ENCODE data around the gene LCOR. TPM values are rescaled to one million over a fixed set of nuclear protein-coding genes. Genes with fewer than 3 reads are reported as not detected.

The LCOR gene
- total RNA-seq, 4 donors from 2014 or later, result 19.8 to 25.1 (median 21.7) TPM

DNA sequence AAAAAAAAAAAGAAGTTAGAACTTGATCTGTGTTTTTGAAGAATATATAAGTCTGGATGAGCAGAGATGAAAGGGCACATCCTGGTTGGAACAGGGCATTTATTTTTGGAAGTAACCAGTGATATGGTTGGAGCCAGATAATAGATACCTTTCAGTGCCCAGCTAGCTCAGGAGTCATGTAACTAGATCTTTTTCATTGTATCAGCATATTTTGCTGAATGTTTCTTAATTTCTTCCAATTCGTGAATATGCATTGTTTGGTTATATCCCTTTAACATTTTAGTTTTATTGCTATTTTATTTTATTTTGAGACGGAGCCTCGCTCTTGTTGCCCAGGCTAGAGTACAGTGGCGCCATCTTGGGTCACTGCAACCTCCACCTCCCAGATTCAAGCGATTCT, 81.8 kb downstream of the LCOR start:
- peaks cover 0 to 29% (median 0%) of the 10 kb centered on the region in 4 donors for H3K4me1 ChIP-seq
- no peak overlapping the region for H3K27ac ChIP-seq
- DNase-seq (ENCODE audit: low spot score in 2 of 2), result no peak
- 96% methylated on average over 5 of the region's 5 CpGs for WGBS, 2 donors
- H3K36me3 ChIP-seq, result peaks cover 0 to 21% (median 0%) of the 10 kb centered on the region in 3 donors
- TF ChIP-seq, protein P1, sequence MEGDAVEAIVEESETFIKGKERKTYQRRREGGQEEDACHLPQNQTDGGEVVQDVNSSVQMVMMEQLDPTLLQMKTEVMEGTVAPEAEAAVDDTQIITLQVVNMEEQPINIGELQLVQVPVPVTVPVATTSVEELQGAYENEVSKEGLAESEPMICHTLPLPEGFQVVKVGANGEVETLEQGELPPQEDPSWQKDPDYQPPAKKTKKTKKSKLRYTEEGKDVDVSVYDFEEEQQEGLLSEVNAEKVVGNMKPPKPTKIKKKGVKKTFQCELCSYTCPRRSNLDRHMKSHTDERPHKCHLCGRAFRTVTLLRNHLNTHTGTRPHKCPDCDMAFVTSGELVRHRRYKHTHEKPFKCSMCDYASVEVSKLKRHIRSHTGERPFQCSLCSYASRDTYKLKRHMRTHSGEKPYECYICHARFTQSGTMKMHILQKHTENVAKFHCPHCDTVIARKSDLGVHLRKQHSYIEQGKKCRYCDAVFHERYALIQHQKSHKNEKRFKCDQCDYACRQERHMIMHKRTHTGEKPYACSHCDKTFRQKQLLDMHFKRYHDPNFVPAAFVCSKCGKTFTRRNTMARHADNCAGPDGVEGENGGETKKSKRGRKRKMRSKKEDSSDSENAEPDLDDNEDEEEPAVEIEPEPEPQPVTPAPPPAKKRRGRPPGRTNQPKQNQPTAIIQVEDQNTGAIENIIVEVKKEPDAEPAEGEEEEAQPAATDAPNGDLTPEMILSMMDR (IDR thresholded peaks at IDR 0.05), result no peak
- no peak for TF ChIP-seq EP300 (IDR thresholded peaks at IDR 0.05)
- TF ChIP-seq POLR2A (IDR thresholded peaks at IDR 0.05), result no peak
- H3K27me3 ChIP-seq, result no peaks in the 10 kb centered on the region
- no peak overlapping the region for H3K4me3 ChIP-seq
- H3K9me3 ChIP-seq, result no peaks in the 10 kb centered on the region

DNA sequence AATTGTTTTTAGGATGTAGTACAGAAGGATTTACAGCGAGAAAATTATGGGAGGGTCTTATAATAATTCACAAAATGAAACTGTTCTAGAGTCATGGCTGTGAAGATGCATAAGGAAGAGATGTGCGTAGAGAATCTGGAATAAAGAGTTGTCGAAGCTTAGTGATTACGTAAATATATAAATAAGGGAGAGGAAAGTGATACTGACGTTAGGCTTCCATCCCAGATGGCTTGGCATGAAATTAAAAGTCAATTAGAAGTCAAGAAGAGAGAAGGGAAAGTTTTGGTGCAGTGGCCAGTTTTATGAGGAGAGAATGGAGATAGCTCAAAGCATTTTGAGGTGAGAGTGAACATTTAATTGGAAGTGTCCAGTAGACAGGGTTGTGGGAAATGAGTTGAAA, 85.5 kb downstream of the LCOR start:
- H3K27ac ChIP-seq, result no peak overlapping the region
- H3K27me3 ChIP-seq, result no peaks in the 10 kb centered on the region
- no peak for DNase-seq (ENCODE audit: low spot score in 2 of 2)
- H3K4me1 ChIP-seq, result peaks cover 0 to 5% (median 0%) of the 10 kb centered on the region in 4 donors
- H3K9me3 ChIP-seq, result no peaks in the 10 kb centered on the region
- peaks cover 0 to 28% (median 0%) of the 10 kb centered on the region in 3 donors for H3K36me3 ChIP-seq
- no peak overlapping the region for H3K4me3 ChIP-seq
- TF ChIP-seq, protein P1 (IDR thresholded peaks at IDR 0.05), result no peak
- TF ChIP-seq EP300 (IDR thresholded peaks at IDR 0.05) (no peak), POLR2A (IDR thresholded peaks at IDR 0.05) (no peak)
- WGBS, 2 donors, result 92 to 95% methylated on average over 5 of the region's 5 CpGs

DNA sequence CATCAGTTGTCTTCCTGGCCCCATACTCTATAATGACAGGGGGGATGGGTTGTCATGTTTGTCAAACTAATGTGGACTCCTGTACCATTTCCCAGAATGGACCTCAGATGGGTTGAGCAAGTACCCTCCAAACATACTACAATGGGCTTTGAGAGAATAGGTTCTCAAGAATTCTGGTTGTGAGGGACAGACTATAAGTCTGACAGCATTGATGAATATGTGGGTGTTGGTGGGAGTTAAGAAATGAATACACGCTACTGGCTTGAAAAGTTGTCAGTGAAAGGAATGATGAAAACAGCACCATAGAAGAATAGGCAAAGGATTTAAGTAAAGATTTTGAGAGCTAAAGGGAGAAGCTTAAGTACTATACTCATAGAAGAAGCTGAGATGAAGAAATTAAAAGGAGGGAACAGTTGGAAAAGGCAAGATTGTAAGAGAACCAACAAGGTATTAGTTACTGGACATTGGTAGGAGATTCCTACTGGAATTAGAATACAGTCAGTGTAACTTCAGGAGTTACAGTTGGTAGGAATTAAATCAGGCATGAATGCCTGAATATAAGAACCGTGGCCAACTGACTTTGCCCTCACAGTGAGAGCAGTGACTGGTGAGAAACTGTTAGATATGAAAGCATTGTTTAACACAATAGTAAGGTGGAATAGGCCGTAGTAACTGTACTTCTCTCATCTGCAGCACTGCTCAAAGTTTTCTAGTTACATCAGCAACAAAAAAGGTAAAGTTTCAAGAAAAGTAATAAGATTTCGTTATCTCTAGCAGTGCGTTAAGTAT, 86.3 kb downstream of the LCOR start:
- no peak overlapping the region for H3K4me3 ChIP-seq
- WGBS, 2 donors, result 70 to 74% methylated on average over 5 of the region's 5 CpGs
- H3K27ac ChIP-seq, result no peak overlapping the region
- peaks cover 0 to 28% (median 0%) of the 10 kb centered on the region in 3 donors for H3K36me3 ChIP-seq
- H3K4me1 ChIP-seq, result peaks cover 0 to 5% (median 0%) of the 10 kb centered on the region in 4 donors
- H3K9me3 ChIP-seq, result no peaks in the 10 kb centered on the region
- DNase-seq (ENCODE audit: low spot score in 2 of 2), result no peak
- no peak for TF ChIP-seq POLR2A (IDR thresholded peaks at IDR 0.05)
- no peak for TF ChIP-seq EP300 (IDR thresholded peaks at IDR 0.05)
- TF ChIP-seq, protein P1 (IDR thresholded peaks at IDR 0.05), result no peak
- no peaks in the 10 kb centered on the region for H3K27me3 ChIP-seq

DNA sequence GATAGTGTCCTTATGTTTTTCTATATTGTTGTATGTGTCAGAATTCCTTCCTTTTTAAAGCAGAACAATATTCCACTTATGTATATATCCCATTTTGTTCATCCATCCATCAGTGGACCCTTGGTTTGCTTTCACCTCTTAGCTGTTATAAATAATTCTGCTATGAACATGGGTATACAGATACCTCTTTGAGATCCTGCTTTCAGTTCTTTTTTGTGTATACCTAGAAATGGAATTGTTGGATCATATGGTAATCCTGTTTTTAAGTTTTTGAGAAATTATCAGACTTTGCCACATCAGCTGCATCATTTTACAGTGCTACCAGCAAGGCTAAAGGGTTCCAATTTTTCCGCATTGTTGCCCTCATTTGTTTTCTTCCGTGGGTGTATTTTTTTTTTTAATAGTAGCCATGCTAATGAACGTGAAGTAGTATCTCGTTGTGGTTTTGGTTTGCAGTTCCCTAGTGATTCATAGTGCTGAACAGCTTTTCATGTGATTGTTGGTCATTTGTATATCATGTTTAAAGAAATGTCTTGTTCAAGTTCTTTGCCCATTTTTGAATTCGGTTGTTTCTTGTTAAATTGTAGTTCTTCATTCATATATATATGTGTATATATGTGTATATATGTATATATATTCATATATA, 87.8 kb downstream of the LCOR start:
- Histone ChIP-seq H3K27ac (no peak overlapping the region), H3K4me3 (no peak overlapping the region), H3K4me1 (peaks cover 0 to 5% (median 0%) of the 10 kb centered on the region in 4 donors), H3K9me3 (no peaks in the 10 kb centered on the region), H3K27me3 (no peaks in the 10 kb centered on the region), H3K36me3 (peaks cover 0 to 20% (median 0%) of the 10 kb centered on the region in 3 donors)
- TF ChIP-seq POLR2A (IDR thresholded peaks at IDR 0.05) (no peak), EP300 (IDR thresholded peaks at IDR 0.05) (no peak)
- TF ChIP-seq, protein P1 (IDR thresholded peaks at IDR 0.05), result no peak
- DNase-seq (ENCODE audit: low spot score in 2 of 2), result no peak
- WGBS, 2 donors, result 79 to 88% methylated on average over 5 of the region's 5 CpGs

DNA sequence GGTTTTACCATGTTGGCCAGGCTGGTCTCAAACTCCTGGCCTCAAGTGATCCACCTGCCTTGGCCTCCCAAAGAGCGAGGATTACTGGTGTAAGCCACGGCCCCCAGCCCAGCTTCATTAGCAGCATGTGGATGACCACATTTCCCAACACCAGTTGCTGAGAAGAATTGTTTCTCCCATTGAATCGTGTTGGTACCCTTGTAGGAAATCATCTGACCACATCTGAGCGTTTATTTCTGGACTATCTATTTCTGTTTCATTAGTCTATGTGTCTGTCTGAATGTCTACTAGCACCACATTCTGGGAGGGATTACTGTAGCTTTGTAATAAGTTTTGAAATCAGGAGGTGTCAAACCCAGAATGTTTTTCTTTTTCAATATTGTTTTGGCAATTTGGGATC, 89.6 kb downstream of the LCOR start:
- no peak for TF ChIP-seq POLR2A (IDR thresholded peaks at IDR 0.05)
- TF ChIP-seq, protein P1 (IDR thresholded peaks at IDR 0.05), result no peak
- Histone ChIP-seq H3K9me3 (no peaks in the 10 kb centered on the region), H3K4me1 (peaks cover 0 to 10% (median 0%) of the 10 kb centered on the region in 4 donors), H3K27me3 (no peaks in the 10 kb centered on the region), H3K36me3 (peaks cover 0 to 7% (median 0%) of the 10 kb centered on the region in 3 donors), H3K4me3 (no peak overlapping the region), H3K27ac (no peak overlapping the region)
- no peak for DNase-seq (ENCODE audit: low spot score in 2 of 2)
- 86 to 93% methylated on average over 4 of the region's 4 CpGs for WGBS, 2 donors
